ENCODE data around the gene ZNF735.

- TF ChIP-seq CTCF (IDR thresholded peaks at IDR 0.05) (no peak), POLR2AphosphoS5 (IDR thresholded peaks at IDR 0.05) (no peak)
Measured at GRCh38 chr7:64174328-64174727, 32.7 kb upstream of the ZNF735 start.

All from stomach (tissue), 4 donors.